ENCODE results near the gene P2RX2. TPM values are rescaled to one million over a fixed set of nuclear protein-coding genes. Genes with fewer than 3 reads are reported as not detected.

Gene P2RX2
- total and polyA plus RNA-seq, 2 of the 4 experiments (the other 2 are of a cell fraction), result not detected

- 4% methylated on average over 11 of the region's 28 CpGs; no CpG with 5 or more reads in 1 of the 2 experiments for WGBS, 2 experiments (ENCODE audit: extremely low coverage in 2 of 2, insufficient read length in 1 of 2)
- H2AK9ac ChIP-seq (replicated peaks; ENCODE audit: low read depth, low read length, poor library complexity), result no peak overlapping the region
- no peak overlapping the region for H2AFZ ChIP-seq (replicated peaks; ENCODE audit: low read length, poor library complexity)
- TF ChIP-seq MAZ (IDR thresholded peaks at IDR 0.05; ENCODE audit: borderline replicate concordance, low read depth, low read length), result no peak
- TF ChIP-seq RCOR1 (IDR thresholded peaks at IDR 0.05; ENCODE audit: insufficient replicate concordance, low read length), result no peak
- no peak for TF ChIP-seq RFX5 (IDR thresholded peaks at IDR 0.05; ENCODE audit: low read depth, low read length)
- TF ChIP-seq MAFK (IDR thresholded peaks at IDR 0.05; ENCODE audit: low read depth, low read length), result no peak
- TF ChIP-seq CTCF (conservative IDR thresholded peaks at IDR 0.05; ENCODE audit: low read depth, low read length), result no peak
- no peak for TF ChIP-seq ELK1 (IDR thresholded peaks at IDR 0.05; ENCODE audit: borderline replicate concordance, low read depth, low read length)
- no peak for TF ChIP-seq FOS (IDR thresholded peaks at IDR 0.05; ENCODE audit: low read depth, low read length)
- TF ChIP-seq BHLHE40 (IDR thresholded peaks at IDR 0.05; ENCODE audit: low read depth, low read length), result no peak
- no peak for TF ChIP-seq RAD21 (IDR thresholded peaks at IDR 0.05; ENCODE audit: low read length)
- no peak for TF ChIP-seq MXI1 (IDR thresholded peaks at IDR 0.05; ENCODE audit: borderline replicate concordance, low read depth, low read length)
- TF ChIP-seq CHD1 (IDR thresholded peaks at IDR 0.05; ENCODE audit: low read depth, low read length), result no peak
- TF ChIP-seq SMC3 (IDR thresholded peaks at IDR 0.05; ENCODE audit: low read depth, low read length), result no peak
- no peak for TF ChIP-seq USF2 (IDR thresholded peaks at IDR 0.05; ENCODE audit: low read depth, low read length)
- no peak for TF ChIP-seq CEBPB (IDR thresholded peaks at IDR 0.05; ENCODE audit: low read depth, low read length)
- TF ChIP-seq POLR2A (IDR thresholded peaks at IDR 0.05; ENCODE audit: low read depth, low read length), result no peak
- TF ChIP-seq NFE2L2 (IDR thresholded peaks at IDR 0.05; ENCODE audit: low read depth, low read length), result no peak
- H3K36me3 ChIP-seq (ENCODE audit: control insufficient read depth, insufficient read depth, low read length), result no peaks in the 10 kb centered on the region
- no peak overlapping the region for H3K27ac ChIP-seq (ENCODE audit: insufficient read depth, low read length)
- H3K4me3 ChIP-seq (ENCODE audit: insufficient read depth, low read depth, low read length), result no peak overlapping the region
- no peaks in the 10 kb centered on the region for H3K79me1 ChIP-seq (ENCODE audit: low read depth in 1 of 2, low read length in 2 of 2)
- H3K18ac ChIP-seq (ENCODE audit: low read depth, low read length), result no peak overlapping the region
- peaks cover 20% of the 10 kb centered on the region for H3K9me3 ChIP-seq (ENCODE audit: control insufficient read depth, insufficient read depth, low read length)
- H2BK120ac ChIP-seq (ENCODE audit: low read depth, low read length), result no peak overlapping the region
- H3K9ac ChIP-seq (ENCODE audit: low read depth, low read length), result no peak overlapping the region
- H2AK5ac ChIP-seq (ENCODE audit: low read depth, low read length), result no peak overlapping the region
- H3K23ac ChIP-seq (ENCODE audit: low read depth, low read length), result no peak overlapping the region
- no peak overlapping the region for H3K14ac ChIP-seq (replicated peaks; ENCODE audit: low read depth, low read length)
- H2BK20ac ChIP-seq (ENCODE audit: low read depth, low read length), result no peak overlapping the region
- peaks cover 7% of the 10 kb centered on the region; the same call in 1 of the 2 replicates for H3K9me1 ChIP-seq (ENCODE audit: insufficient read depth, low read length)
- POLR2A ChIA-PET (ENCODE audit: unreplicated experiment), result no interaction called here
- no peak overlapping the region for H2BK5ac ChIP-seq (ENCODE audit: low read depth, low read length, poor library complexity, severe bottlenecking)
- no peak overlapping the region for H2BK15ac ChIP-seq (ENCODE audit: low read depth, low read length)
- no peak overlapping the region for H3K4ac ChIP-seq (ENCODE audit: low read depth, low read length)
- peaks cover 12% of the 10 kb centered on the region for H3K4me1 ChIP-seq (ENCODE audit: control insufficient read depth, insufficient read depth, low read length)
- in situ Hi-C loops (cut with MboI; ENCODE audit: low sequenced_read_pairs), result loop anchor here (5.0 kb wide), 1 partner anchor 202 kb away; no protein-coding TSS in a partner anchor
- no peak overlapping the region for H3K4me2 ChIP-seq (ENCODE audit: low read depth, low read length)
- no TSS peak for BruUV-seq (replicated peaks)
- H4K8ac ChIP-seq (ENCODE audit: low read depth in 2 of 2, low read length in 2 of 2), result no peak overlapping the region
- DNase-seq (no peak), ATAC-seq (ENCODE audit: low read depth) (no peak)
- intact Hi-C loops (cut with micrococcal nuclease), result loop anchor here (5.0 kb wide), 1 partner anchor 467 kb away; no protein-coding TSS in a partner anchor
- H3K27me3 ChIP-seq (ENCODE audit: control insufficient read depth, insufficient read depth, low read length), result peaks cover 40% of the 10 kb centered on the region
- H3K56ac ChIP-seq (ENCODE audit: extremely low read depth, insufficient read depth, low read length), result no peak overlapping the region
- H4K5ac ChIP-seq (ENCODE audit: low read depth, low read length), result no peak overlapping the region
- no peaks in the 10 kb centered on the region for H4K20me1 ChIP-seq (ENCODE audit: insufficient read depth, low read length)
- no peak overlapping the region for H4K91ac ChIP-seq (ENCODE audit: insufficient read depth, low read depth, low read length)
- dilution Hi-C loops (cut with HindIII; ENCODE audit: low sequenced_read_pairs, unreplicated experiment), result no loop called here
- CTCF ChIA-PET, result no interaction called here
Measured at GRCh38 chr12:132619071-132619385, 452 bp downstream of the P2RX2 start.

All from IMR-90 (cell line).